OCI-LY1 (cell line): Measurements from ENCODE around the gene XRCC1.

ENCODE experiments used
- EZH2 ChIP-seq: fragments of 200-600 bp; sonication (generic), shearing (Covaris generic); IDR thresholded peaks from 2 replicates; pipeline ENCODE4 v1.8.0; 2017; ENCODE audit warnings: borderline replicate concordance, mixed run types, mild to moderate bottlenecking, antibody characterized with exemption, low read length, moderate library complexity, mixed read lengths
- TF ChIP-seq, protein P1 (sequence below): fragments of 200-600 bp; sonication (generic), shearing (Covaris generic); IDR thresholded peaks from 2 replicates; pipeline ENCODE4 v1.5.1; 2017; ENCODE audit warnings: mild to moderate bottlenecking, antibody characterized with exemption, low read length, moderate library complexity, mixed read lengths

DNA sequence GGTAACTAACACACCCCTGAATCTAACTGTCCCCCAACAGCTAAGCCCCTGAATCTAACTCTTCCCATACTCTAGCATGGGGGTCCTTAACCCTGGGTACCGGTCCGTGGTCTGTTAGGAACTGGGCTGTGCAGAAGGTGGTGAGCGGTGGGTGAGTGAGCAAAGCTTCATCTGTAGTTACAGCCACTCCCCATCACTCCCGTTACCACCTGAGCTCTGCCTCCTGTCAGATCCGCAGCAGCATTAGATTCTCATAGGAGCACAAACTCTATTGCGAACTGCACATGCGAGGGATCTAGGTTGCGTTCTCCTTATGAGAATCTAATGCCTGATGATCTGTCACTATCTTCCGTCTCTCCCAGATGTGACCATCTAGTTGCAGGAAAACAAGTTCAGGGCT is 64.6 kb downstream of the XRCC1 start:
- TF ChIP-seq EZH2, result no peak
- TF ChIP-seq, protein P1, sequence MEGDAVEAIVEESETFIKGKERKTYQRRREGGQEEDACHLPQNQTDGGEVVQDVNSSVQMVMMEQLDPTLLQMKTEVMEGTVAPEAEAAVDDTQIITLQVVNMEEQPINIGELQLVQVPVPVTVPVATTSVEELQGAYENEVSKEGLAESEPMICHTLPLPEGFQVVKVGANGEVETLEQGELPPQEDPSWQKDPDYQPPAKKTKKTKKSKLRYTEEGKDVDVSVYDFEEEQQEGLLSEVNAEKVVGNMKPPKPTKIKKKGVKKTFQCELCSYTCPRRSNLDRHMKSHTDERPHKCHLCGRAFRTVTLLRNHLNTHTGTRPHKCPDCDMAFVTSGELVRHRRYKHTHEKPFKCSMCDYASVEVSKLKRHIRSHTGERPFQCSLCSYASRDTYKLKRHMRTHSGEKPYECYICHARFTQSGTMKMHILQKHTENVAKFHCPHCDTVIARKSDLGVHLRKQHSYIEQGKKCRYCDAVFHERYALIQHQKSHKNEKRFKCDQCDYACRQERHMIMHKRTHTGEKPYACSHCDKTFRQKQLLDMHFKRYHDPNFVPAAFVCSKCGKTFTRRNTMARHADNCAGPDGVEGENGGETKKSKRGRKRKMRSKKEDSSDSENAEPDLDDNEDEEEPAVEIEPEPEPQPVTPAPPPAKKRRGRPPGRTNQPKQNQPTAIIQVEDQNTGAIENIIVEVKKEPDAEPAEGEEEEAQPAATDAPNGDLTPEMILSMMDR, result no peak
